GM12878 (cell line): ENCODE data around the gene TRIM9. TPM values are rescaled to one million over a fixed set of nuclear protein-coding genes. Genes with fewer than 3 reads are reported as not detected.

Source experiments
- ATAC-seq: fragments of 200-7000 bp; cut with Tn5 transposase; 3 replicates; pipeline ENCODE4 v1.9.1; 2020; ENCODE audit warnings: mild to moderate bottlenecking, moderate library complexity
- BruUV-seq: library from RNA; stranded (reverse); fragments of 400-500 nt; replicated peaks from 2 replicates; lab custom pipeline; 2021; lab: Mats Ljungman, UMichigan
- CTCF ChIA-PET: fragments of 300-600 bp; sonication (Branson Sonifier 250); formaldehyde crosslinking; extraction: SDS; loops from one replicate; lab custom pipeline; 2021; ENCODE audit warnings: inconsistent platforms; lab: Yijun Ruan, JAX
- POLR2A ChIA-PET: fragments of 350-600 bp; formaldehyde crosslinking; extraction: SDS; loops from one replicate; lab custom pipeline; 2021; ENCODE audit warnings: inconsistent platforms; lab: Charles Lee
- RAD21 ChIA-PET: fragments of 300-600 bp; sonication (Branson Sonifier 250); formaldehyde crosslinking; loops from one replicate; lab custom pipeline; 2023; ENCODE audit warnings: antibody characterized with exemption; ENCODE audit not compliant: unreplicated experiment; lab: Charles Lee
- SMC1A ChIA-PET: fragments of 300-600 bp; sonication (Branson Sonifier 250); formaldehyde crosslinking; loops from one replicate; lab custom pipeline; 2023; ENCODE audit not compliant: unreplicated experiment, uncharacterized antibody; lab: Charles Lee
- DNase-seq: peaks from one replicate; pipeline ENCODE4 v3.0.0-alpha.2; 2011; ENCODE audit warnings: low read depth, low spot score
- FAIRE-seq: peaks from 3 replicates; lab custom pipeline; 2011; peaks lifted over from hg19 to GRCh38; lab: Jason Lieb, UNC
- H2AFZ ChIP-seq: 2 replicates; pipeline ENCODE4 v1.6.0; 2011; ENCODE audit warnings: low read depth, low read length, control low read depth; ENCODE audit not compliant: control insufficient read depth
- H3K27ac ChIP-seq: 2 replicates; pipeline ENCODE4 v1.5.1; 2011; ENCODE audit warnings: control low read depth; ENCODE audit not compliant: control insufficient read depth, insufficient read depth
- H3K27me3 ChIP-seq, 2 experiments: replicated peaks in 1 of 2; 2 replicates each; pipeline versions ENCODE4 v1.6.0 to v1.6.1; 2011; ENCODE audit warnings: low read length in 1 of 2; ENCODE audit not compliant: control insufficient read depth in 2 of 2, insufficient read depth in 2 of 2
- H3K36me3 ChIP-seq, 2 experiments: 2 replicates each; pipeline ENCODE4 v1.5.1; 2011; ENCODE audit warnings: low read length in 1 of 2; ENCODE audit not compliant: control insufficient read depth in 2 of 2, insufficient read depth in 2 of 2
- H3K4me1 ChIP-seq: 2 replicates; pipeline ENCODE4 v1.6.1; 2011; ENCODE audit warnings: mild to moderate bottlenecking, low read length, moderate library complexity, mixed read lengths; ENCODE audit not compliant: control insufficient read depth, insufficient read depth
- H3K4me2 ChIP-seq: 2 replicates; pipeline ENCODE4 v1.6.0; 2011; ENCODE audit warnings: control low read depth; ENCODE audit not compliant: control insufficient read depth, insufficient read depth
- H3K4me3 ChIP-seq: fragments of 200-600 bp; sonication (generic); 2 replicates; pipeline ENCODE4 v1.5.1; 2016
- H3K79me2 ChIP-seq: 2 replicates; pipeline ENCODE4 v1.6.0; 2011; ENCODE audit warnings: low read length; ENCODE audit not compliant: control insufficient read depth, insufficient read depth
- H3K9ac ChIP-seq: 2 replicates; pipeline ENCODE4 v1.8.0; 2011; ENCODE audit warnings: low read length, control low read depth, mixed read lengths; ENCODE audit not compliant: control insufficient read depth, insufficient read depth
- H3K9me3 ChIP-seq: replicated peaks from 3 replicates; pipeline ENCODE4 v1.5.1; 2011; ENCODE audit warnings: mild to moderate bottlenecking, low read length; ENCODE audit not compliant: control insufficient read depth, insufficient read depth
- H4K20me1 ChIP-seq: 2 replicates; pipeline ENCODE4 v1.6.0; 2011; ENCODE audit not compliant: control insufficient read depth, insufficient read depth
- BACH1 ChIP-seq: fragments of 450-650 bp; IDR thresholded peaks from 2 replicates; pipeline ENCODE4 v1.6.1; 2017; ENCODE audit warnings: mild to moderate bottlenecking, borderline replicate concordance
- CHD4 ChIP-seq: fragments of 200-600 bp; sonication (generic); IDR thresholded peaks from 2 replicates; pipeline ENCODE4 v1.6.1; 2016; ENCODE audit warnings: mild to moderate bottlenecking
- EZH2 ChIP-seq: IDR thresholded peaks from 2 replicates; pipeline ENCODE4 v1.6.1; 2012; ENCODE audit warnings: low read depth, mild to moderate bottlenecking, control low read depth, inconsistent platforms, low read length, borderline replicate concordance; ENCODE audit not compliant: control insufficient read depth
- FOXK2 ChIP-seq: fragments of 450-650 bp; IDR thresholded peaks from 2 replicates; pipeline ENCODE4 v1.6.1; 2017; ENCODE audit warnings: mild to moderate bottlenecking, moderate library complexity
- MAX ChIP-seq: IDR thresholded peaks from 2 replicates; pipeline ENCODE4 v1.6.1; 2012; ENCODE audit warnings: low read depth, low read length, improper control_type of control experiment
- PBX3 ChIP-seq: IDR thresholded peaks from 2 replicates; pipeline ENCODE4 v1.6.1; 2011; ENCODE audit warnings: mild to moderate bottlenecking, low read depth, low read length, moderate library complexity; ENCODE audit not compliant: insufficient replicate concordance
- SREBF1 ChIP-seq: IDR thresholded peaks from 2 replicates; pipeline ENCODE4 v1.6.1; 2012; ENCODE audit warnings: mild to moderate bottlenecking, low read length
- ZNF24 ChIP-seq: fragments of 450-650 bp; IDR thresholded peaks from 2 replicates; pipeline ENCODE4 v1.6.1; 2017; ENCODE audit warnings: antibody characterized with exemption, mild to moderate bottlenecking
- WGBS: methylation state at CpG from one replicate; pipeline ENCODE4 v1.1.6; 2016; ENCODE audit warnings: low lambda C conversion rate; ENCODE audit not compliant: insufficient replicate concordance, insufficient coverage; ENCODE audit errors: missing lambda C conversion rate; 5-methylcytosine and 5-hydroxymethylcytosine counted together
- in situ Hi-C: fragments of 300-500 bp; cut with MboI; formaldehyde crosslinking; loops from 9 replicates; pipeline ENCODE4 v1.14.3; 2018; ENCODE audit warnings: mixed read lengths
- intact Hi-C: fragments of 100-400 bp; cut with micrococcal nuclease; formaldehyde crosslinking; loops from one replicate; pipeline ENCODE4 v1.14.2; 2022; ENCODE audit not compliant: unreplicated experiment
- polyA plus RNA-seq, 11 experiments: library from polyadenylated mRNA; depleted of rRNA in 4 of 11; unstranded in 6 of 11; stranded (reverse) in 5 of 11; fragments of >200 nt; fragmentation: Nextera tagmentation in 4 of 11; fragmentation: Illumina TruSeq in 1 of 11; extraction: Ambion mirVana in 4 of 11; extraction: Trizol in 1 of 11; gene quantifications; 1 replicate in 1 of 11; 2 replicates in 10 of 11; pipeline versions ENCODE4 v1.2.1 to v1.2.3, GENCODE V29; 2011 to 2016; ENCODE audit warnings: inconsistent platforms in 2 of 11, missing spikeins in 2 of 11, low read depth in 1 of 11
- total RNA-seq, 4 experiments: library from RNA; depleted of rRNA in 3 of 4; stranded (reverse); fragments of >200 nt in 3 of 4; fragmentation: Illumina TruSeq in 1 of 4; extraction: Trizol in 1 of 4; gene quantifications; 2 replicates each; pipeline versions ENCODE4 v1.2.1 to v1.2.3, GENCODE V29; 2013 to 2021

The TRIM9 gene
- total and polyA plus RNA-seq, 10 of the 15 experiments (the other 5 are each of a cell fraction or from before 2014, with no cell fraction given) = 0.04 to 0.18 (median 0.11) TPM; not detected in 2

- FAIRE-seq (no peak), DNase-seq (no peak), ATAC-seq (no peak)
- SMC1A ChIA-PET = no interaction called here
- RAD21 ChIA-PET = no interaction called here
- Histone ChIP-seq H3K9ac (no peak overlapping the region), H3K9me3 (no peaks in the 10 kb centered on the region), H3K4me3 (no peak overlapping the region), H3K4me1 (no peaks in the 10 kb centered on the region), H3K79me2 (no peaks in the 10 kb centered on the region), H2AFZ (no peak overlapping the region), H3K36me3 (no peaks in the 10 kb centered on the region), H3K27me3 (no peaks in the 10 kb centered on the region), H3K4me2 (no peak overlapping the region), H3K27ac (no peak overlapping the region), H4K20me1 (no peaks in the 10 kb centered on the region)
- intact Hi-C loops = no loop called here
- CTCF ChIA-PET = no interaction called here
- TF ChIP-seq PBX3 (no peak), FOXK2 (no peak), SREBF1 (no peak), BACH1 (no peak), ZNF24 (no peak), EZH2 (no peak), CHD4 (no peak), MAX (no peak)
- no TSS peak for BruUV-seq
- in situ Hi-C loops = no loop called here
- POLR2A ChIA-PET = no interaction called here
- WGBS = 92% methylated on average over 1 of the region's 1 CpG
Measured at GRCh38 chr14:51082349-51082748, 12.6 kb downstream of the TRIM9 start.
